Keratinocyte (primary cell): ENCODE data around the gene CDCP2. TPM values are rescaled to one million over a fixed set of nuclear protein-coding genes. Genes with fewer than 3 reads are reported as not detected.

Source experiments
- DNase-seq: peaks from one replicate; pipeline ENCODE4 v3.0.0-alpha.2; 2011; ENCODE audit warnings: low read depth, missing footprints, low spot score
- FAIRE-seq: peaks from 2 replicates; lab custom pipeline; 2011; peaks lifted over from hg19 to GRCh38; lab: Jason Lieb, UNC
- H2AFZ ChIP-seq: 2 replicates; pipeline ENCODE4 v1.6.0; 2012; ENCODE audit warnings: low read length, control low read depth, inconsistent platforms; ENCODE audit not compliant: control insufficient read depth
- H3K27ac ChIP-seq: 2 replicates; pipeline ENCODE4 v1.5.1; 2011; ENCODE audit warnings: low read length; ENCODE audit not compliant: control insufficient read depth, insufficient read depth
- H3K27me3 ChIP-seq: 3 replicates; pipeline ENCODE4 v1.6.0; 2011; ENCODE audit warnings: low read length; ENCODE audit not compliant: control insufficient read depth, insufficient read depth; ENCODE audit errors: extremely low read depth
- H3K36me3 ChIP-seq, 2 experiments: 2 replicates in 1 of 2; 3 replicates in 1 of 2; pipeline ENCODE4 v1.5.1; 2011; ENCODE audit warnings: low read length in 2 of 2, mild to moderate bottlenecking in 1 of 2; ENCODE audit not compliant: control insufficient read depth in 2 of 2, insufficient read depth in 2 of 2; ENCODE audit errors: extremely low read depth in 1 of 2
- H3K4me1 ChIP-seq: 3 replicates; pipeline ENCODE4 v1.5.1; 2011; ENCODE audit warnings: low read length; ENCODE audit not compliant: control insufficient read depth, insufficient read depth; ENCODE audit errors: extremely low read depth
- H3K4me2 ChIP-seq: 3 replicates; pipeline ENCODE4 v1.6.0; 2011; ENCODE audit warnings: low read depth, low read length; ENCODE audit not compliant: control insufficient read depth, insufficient read depth; ENCODE audit errors: extremely low read depth
- H3K4me3 ChIP-seq, 3 experiments: fragments of 200-600 bp in 1 of 3; sonication (generic) in 1 of 3; 2 replicates in 2 of 3; 3 replicates in 1 of 3; pipeline ENCODE4 v1.5.1; 2011 to 2016; ENCODE audit warnings: low read length in 3 of 3, mild to moderate bottlenecking in 3 of 3, control low read depth in 2 of 3, inconsistent platforms in 1 of 3, low read depth in 1 of 3, mixed read lengths in 1 of 3, mixed run types in 1 of 3, moderate library complexity in 1 of 3; ENCODE audit not compliant: control insufficient read depth in 2 of 3, insufficient read depth in 2 of 3; ENCODE audit errors: extremely low read depth in 1 of 3
- H3K79me2 ChIP-seq: 2 replicates; pipeline ENCODE4 v1.6.0; 2012; ENCODE audit warnings: low read length; ENCODE audit not compliant: control insufficient read depth, insufficient read depth
- H3K9ac ChIP-seq: 3 replicates; pipeline ENCODE4 v1.6.0; 2011; ENCODE audit warnings: low read length; ENCODE audit not compliant: control insufficient read depth, insufficient read depth; ENCODE audit errors: extremely low read depth
- H3K9me1 ChIP-seq: 3 replicates; pipeline ENCODE4 v1.6.0; 2011; ENCODE audit warnings: low read length; ENCODE audit not compliant: control insufficient read depth, insufficient read depth; ENCODE audit errors: extremely low read depth
- H3K9me3 ChIP-seq: 2 replicates; pipeline ENCODE4 v1.5.1; 2012; ENCODE audit warnings: low read depth, low read length; ENCODE audit not compliant: control insufficient read depth
- H4K20me1 ChIP-seq: 3 replicates; pipeline ENCODE4 v1.6.0; 2011; ENCODE audit warnings: low read length; ENCODE audit not compliant: control insufficient read depth, insufficient read depth; ENCODE audit errors: extremely low read depth
- CTCF ChIP-seq, 3 experiments: IDR thresholded peaks in 1 of 3; conservative IDR thresholded peaks in 1 of 3; optimal IDR thresholded peaks in 1 of 3; 2 replicates in 2 of 3; 3 replicates in 1 of 3; pipeline versions ENCODE3 to v1.5.1; 2011; ENCODE audit warnings: low read length in 3 of 3, mild to moderate bottlenecking in 3 of 3, moderate library complexity in 2 of 3, control low read depth in 1 of 3, inconsistent platforms in 1 of 3; ENCODE audit not compliant: insufficient read depth in 2 of 3; ENCODE audit errors: extremely low read depth in 1 of 3
- EZH2 ChIP-seq: IDR thresholded peaks from one replicate; pipeline ENCODE4 v1.6.1; 2012; ENCODE audit warnings: inconsistent platforms, mild to moderate bottlenecking, low read length, moderate library complexity
- dilution Hi-C: fragments of 300-500 bp; cut with MboI; formaldehyde crosslinking; loops from one replicate; pipeline ENCODE4 v1.7.0; 2020; ENCODE audit warnings: low sequenced_read_pairs; ENCODE audit not compliant: extremely low pct_ligation_motif_present
- polyA plus RNA-seq, 5 experiments: library from polyadenylated mRNA; depleted of rRNA in 3 of 5; stranded (reverse) in 3 of 5; stranded (forward) in 1 of 5; unstranded in 1 of 5; fragments of >200 nt; gene quantifications; 1 replicate in 1 of 5; 2 replicates in 3 of 5; 3 replicates in 1 of 5; pipeline versions ENCODE4 v1.2.1 to v1.2.3, GENCODE V29; 2011 to 2012; ENCODE audit warnings: missing spikeins in 2 of 5, low read depth in 1 of 5, low replicate concordance in 1 of 5

Gene CDCP2
- polyA plus RNA-seq, 1 donor (not counting 4 experiments of a cell fraction or from before 2014, with no cell fraction given), result not detected

GRCh38 chr1:54199765-54200518, 47.1 kb upstream of the CDCP2 start, which contains the start of the genes CYB5RL and MRPL37:
CYB5RL (minus strand) TSS chr1:54200030; CDS start chr1:54195616, 4,414 bp downstream.
MRPL37 (plus strand) TSS chr1:54200167; CDS start chr1:54200244, 77 bp downstream.
- peaks cover 4% of the 10 kb centered on the region for H4K20me1 ChIP-seq
- peak within 1 kb of the TSS; percentile 98 for H3K4me2 ChIP-seq
- dilution Hi-C loops, result no loop called here
- peaks cover under 1 to 7% of the 10 kb centered on the region in 2 experiments for H3K36me3 ChIP-seq
- H2AFZ ChIP-seq, result peak within 1 kb of the TSS; percentile 99
- H3K79me2 ChIP-seq, result peaks cover 37% of the 10 kb centered on the region
- FAIRE-seq, result peak; percentile 77
- no peaks in the 10 kb centered on the region for H3K9me3 ChIP-seq
- peaks cover 17% of the 10 kb centered on the region for H3K4me1 ChIP-seq
- peak within 1 kb of the TSS; percentile 76 for H3K27ac ChIP-seq
- peak; percentile 84 for DNase-seq
- H3K4me3 ChIP-seq, result peak within 1 kb of the TSS; percentile 77 to 98 (median 78)
- H3K9me1 ChIP-seq, result no peaks in the 10 kb centered on the region
- peak within 1 kb of the TSS; percentile 88 for H3K9ac ChIP-seq
- no peaks in the 10 kb centered on the region for H3K27me3 ChIP-seq
- TF ChIP-seq CTCF (optimal IDR thresholded peaks at IDR 0.05 in 1 of 3, IDR thresholded peaks at IDR 0.05 in 1 of 3, conservative IDR thresholded peaks at IDR 0.05 in 1 of 3; ENCODE audit: extremely low read depth in 1 of 3, insufficient read depth in 2 of 3, low read length in 3 of 3) (no peak), EZH2 (no peak)

- Histone ChIP-seq H3K9ac (peak overlapping the region; percentile 88), H3K9me1 (no peaks in the 10 kb centered on the region), H3K79me2 (peaks cover 33% of the 10 kb centered on the region), H3K27me3 (no peaks in the 10 kb centered on the region), H3K27ac (peak overlapping the region; percentile 76), H3K4me3 (peak overlapping the region; percentile 77 to 98 (median 78)), H3K4me1 (peaks cover 17% of the 10 kb centered on the region), H3K9me3 (no peaks in the 10 kb centered on the region), H2AFZ (peak overlapping the region; percentile 99), H4K20me1 (no peaks in the 10 kb centered on the region), H3K4me2 (peak overlapping the region; percentile 98), H3K36me3 (no peaks in the 10 kb centered on the region)
- dilution Hi-C loops, result no loop called here
- FAIRE-seq, result no peak
- DNase-seq, result no peak
- TF ChIP-seq EZH2 (no peak), CTCF (optimal IDR thresholded peaks at IDR 0.05 in 1 of 3, IDR thresholded peaks at IDR 0.05 in 1 of 3, conservative IDR thresholded peaks at IDR 0.05 in 1 of 3; ENCODE audit: extremely low read depth in 1 of 3, insufficient read depth in 2 of 3, low read length in 3 of 3) (no peak)
Measured at GRCh38 chr1:54199151-54199764, 46.5 kb upstream of the CDCP2 start.
